ENCODE results near the gene ANO2.

The ANO2 gene

DNA sequence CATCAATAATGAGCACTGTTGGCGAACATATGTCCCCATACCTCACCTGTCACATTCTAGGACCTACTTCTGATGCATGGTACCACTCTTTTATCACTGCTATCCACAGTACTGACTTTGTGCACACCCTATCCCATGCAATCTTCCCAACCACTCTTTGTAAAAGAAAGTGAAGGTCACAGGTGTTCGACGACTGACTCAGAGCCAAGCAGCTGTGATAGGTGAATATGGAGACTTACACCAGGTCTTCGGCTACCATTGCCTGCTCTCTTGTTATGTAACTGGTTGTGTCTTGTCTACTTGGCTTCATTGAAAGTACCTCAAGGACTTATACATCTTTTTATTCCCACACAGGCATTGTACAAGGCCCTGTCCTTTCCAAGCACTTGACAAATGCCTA, 169.0 kb downstream of the ANO2 start:
- no peak for TF ChIP-seq FOXP2 (optimal IDR thresholded peaks at IDR 0.05; ENCODE audit: borderline replicate concordance, extremely low read depth, extremely low read length, insufficient read depth)
- TF ChIP-seq, protein P1, sequence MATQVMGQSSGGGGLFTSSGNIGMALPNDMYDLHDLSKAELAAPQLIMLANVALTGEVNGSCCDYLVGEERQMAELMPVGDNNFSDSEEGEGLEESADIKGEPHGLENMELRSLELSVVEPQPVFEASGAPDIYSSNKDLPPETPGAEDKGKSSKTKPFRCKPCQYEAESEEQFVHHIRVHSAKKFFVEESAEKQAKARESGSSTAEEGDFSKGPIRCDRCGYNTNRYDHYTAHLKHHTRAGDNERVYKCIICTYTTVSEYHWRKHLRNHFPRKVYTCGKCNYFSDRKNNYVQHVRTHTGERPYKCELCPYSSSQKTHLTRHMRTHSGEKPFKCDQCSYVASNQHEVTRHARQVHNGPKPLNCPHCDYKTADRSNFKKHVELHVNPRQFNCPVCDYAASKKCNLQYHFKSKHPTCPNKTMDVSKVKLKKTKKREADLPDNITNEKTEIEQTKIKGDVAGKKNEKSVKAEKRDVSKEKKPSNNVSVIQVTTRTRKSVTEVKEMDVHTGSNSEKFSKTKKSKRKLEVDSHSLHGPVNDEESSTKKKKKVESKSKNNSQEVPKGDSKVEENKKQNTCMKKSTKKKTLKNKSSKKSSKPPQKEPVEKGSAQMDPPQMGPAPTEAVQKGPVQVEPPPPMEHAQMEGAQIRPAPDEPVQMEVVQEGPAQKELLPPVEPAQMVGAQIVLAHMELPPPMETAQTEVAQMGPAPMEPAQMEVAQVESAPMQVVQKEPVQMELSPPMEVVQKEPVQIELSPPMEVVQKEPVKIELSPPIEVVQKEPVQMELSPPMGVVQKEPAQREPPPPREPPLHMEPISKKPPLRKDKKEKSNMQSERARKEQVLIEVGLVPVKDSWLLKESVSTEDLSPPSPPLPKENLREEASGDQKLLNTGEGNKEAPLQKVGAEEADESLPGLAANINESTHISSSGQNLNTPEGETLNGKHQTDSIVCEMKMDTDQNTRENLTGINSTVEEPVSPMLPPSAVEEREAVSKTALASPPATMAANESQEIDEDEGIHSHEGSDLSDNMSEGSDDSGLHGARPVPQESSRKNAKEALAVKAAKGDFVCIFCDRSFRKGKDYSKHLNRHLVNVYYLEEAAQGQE (IDR thresholded peaks at IDR 0.05; ENCODE audit: insufficient read depth in 1 of 2, low read depth in 2 of 2, low read length in 2 of 2), result no peak

DNA sequence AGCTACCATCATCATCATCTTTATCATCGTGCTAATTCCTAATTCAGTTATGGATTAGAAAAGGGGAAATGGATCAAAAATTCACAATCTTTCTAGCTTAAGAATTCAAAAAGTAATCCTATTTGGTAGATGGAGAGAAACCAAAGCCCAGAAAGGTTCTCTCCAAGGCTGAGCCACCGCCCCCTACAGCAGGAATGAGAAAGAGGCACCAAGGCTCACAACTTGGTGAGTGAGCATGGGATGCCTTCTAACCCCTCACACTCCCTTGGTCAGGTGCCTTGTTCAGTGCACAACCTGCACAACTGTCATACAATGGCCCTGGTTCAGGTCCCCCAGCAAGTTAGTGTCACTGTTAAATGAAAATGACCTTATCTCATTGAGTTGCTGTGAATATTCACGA, 171.5 kb downstream of the ANO2 start:
- TF ChIP-seq SIN3A (IDR thresholded peaks at IDR 0.05; ENCODE audit: borderline replicate concordance, insufficient read depth, low read length), result no peak
- no peak for TF ChIP-seq FOXP2 (optimal IDR thresholded peaks at IDR 0.05; ENCODE audit: borderline replicate concordance, extremely low read depth, extremely low read length, insufficient read depth)
- TF ChIP-seq POLR2AphosphoS5 (IDR thresholded peaks at IDR 0.05; ENCODE audit: low read depth, low read length), result no peak
- TF ChIP-seq TAF1 (IDR thresholded peaks at IDR 0.05; ENCODE audit: borderline replicate concordance, insufficient read depth, low read length), result no peak
- TF ChIP-seq, protein P1 (IDR thresholded peaks at IDR 0.05; ENCODE audit: insufficient read depth in 1 of 2, low read depth in 2 of 2, low read length in 2 of 2), result no peak

DNA sequence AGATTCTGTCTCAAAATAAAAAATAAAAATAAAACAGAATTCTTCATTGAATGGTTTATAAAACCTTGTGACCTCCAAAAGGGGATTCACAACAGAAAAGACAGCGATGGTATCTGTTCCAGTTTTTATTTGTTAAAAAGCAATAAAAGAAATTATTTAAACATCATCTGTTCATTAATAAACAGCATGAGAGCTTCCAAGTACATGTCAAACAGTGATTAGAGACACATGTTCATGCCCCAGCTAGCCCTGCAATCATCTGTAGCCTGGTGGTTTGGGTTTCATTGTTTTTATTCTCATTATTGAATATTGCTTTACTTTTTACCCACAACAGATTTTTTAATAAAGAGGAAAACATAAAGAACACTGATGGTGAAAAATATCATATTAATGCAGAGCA, 173.3 kb downstream of the ANO2 start:
- TF ChIP-seq, protein P1 (IDR thresholded peaks at IDR 0.05; ENCODE audit: insufficient read depth in 1 of 2, low read depth in 2 of 2, low read length in 2 of 2), result no peak
- TF ChIP-seq SIN3A (IDR thresholded peaks at IDR 0.05; ENCODE audit: borderline replicate concordance, insufficient read depth, low read length) (no peak), FOXP2 (optimal IDR thresholded peaks at IDR 0.05; ENCODE audit: borderline replicate concordance, extremely low read depth, extremely low read length, insufficient read depth) (no peak), TAF1 (IDR thresholded peaks at IDR 0.05; ENCODE audit: borderline replicate concordance, insufficient read depth, low read length) (no peak), POLR2AphosphoS5 (IDR thresholded peaks at IDR 0.05; ENCODE audit: low read depth, low read length) (no peak)

DNA sequence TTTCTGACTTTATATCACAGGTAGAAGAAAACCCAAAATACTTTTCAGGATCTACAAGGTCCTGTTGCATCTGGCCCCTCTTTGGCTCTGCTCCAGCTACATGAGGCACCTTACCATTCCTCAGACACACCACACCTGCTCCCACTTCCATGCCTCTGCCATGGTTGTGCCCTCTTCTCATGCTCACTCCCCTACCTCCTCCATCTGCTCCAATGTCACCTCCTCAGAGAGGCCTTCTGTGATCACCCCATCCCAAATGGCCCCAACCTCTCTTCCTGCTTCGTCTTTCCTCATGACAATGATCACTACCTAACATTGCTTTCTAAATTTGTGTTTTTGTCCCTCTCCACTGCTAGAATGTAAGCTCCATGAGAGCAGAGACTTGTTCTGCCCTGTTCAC, 174.3 kb downstream of the ANO2 start:
- TF ChIP-seq, protein P1 (IDR thresholded peaks at IDR 0.05; ENCODE audit: insufficient read depth in 1 of 2, low read depth in 2 of 2, low read length in 2 of 2), result no peak
- TF ChIP-seq POLR2AphosphoS5 (IDR thresholded peaks at IDR 0.05; ENCODE audit: low read depth, low read length) (no peak), FOXP2 (optimal IDR thresholded peaks at IDR 0.05; ENCODE audit: borderline replicate concordance, extremely low read depth, extremely low read length, insufficient read depth) (no peak)

DNA sequence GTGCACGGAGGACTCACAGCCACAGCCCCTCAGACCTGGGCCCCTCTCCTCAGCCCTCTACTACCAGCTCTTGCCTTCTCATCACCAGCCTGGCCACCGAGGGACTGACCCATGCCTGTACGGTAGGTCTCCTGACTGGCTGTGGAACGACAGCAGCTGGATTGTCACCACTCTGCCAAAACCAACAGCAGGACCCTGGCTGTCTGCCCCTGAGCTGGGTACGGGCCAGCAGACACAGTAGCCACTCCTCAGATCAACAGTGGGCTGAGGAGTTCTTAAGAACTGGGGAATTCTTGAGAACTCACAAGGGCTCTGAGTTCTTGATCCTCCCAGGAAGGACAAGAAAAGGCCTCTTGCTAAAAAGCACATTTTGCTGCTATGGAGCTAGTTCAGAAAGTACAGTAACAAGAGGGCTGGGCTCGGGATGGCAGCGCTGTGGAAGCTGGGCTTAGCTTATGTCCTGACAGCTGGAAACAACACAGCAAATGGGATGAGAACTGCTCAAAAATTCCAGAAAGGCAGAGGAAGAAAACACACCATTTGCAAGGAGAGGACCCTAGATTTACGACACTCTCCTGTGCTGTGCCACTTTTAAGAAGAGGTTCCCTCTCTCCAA, 176.4 kb downstream of the ANO2 start:
- TF ChIP-seq, protein P1 (IDR thresholded peaks at IDR 0.05; ENCODE audit: insufficient read depth in 1 of 2, low read depth in 2 of 2, low read length in 2 of 2), result no peak
- TF ChIP-seq TAF1 (IDR thresholded peaks at IDR 0.05; ENCODE audit: borderline replicate concordance, insufficient read depth, low read length), result no peak
- no peak for TF ChIP-seq FOXP2 (optimal IDR thresholded peaks at IDR 0.05; ENCODE audit: borderline replicate concordance, extremely low read depth, extremely low read length, insufficient read depth)
